Ramos (cell line): ENCODE results near the gene MITD1.
"Not testable (repeated sequence)": the region's sequence is repeated elsewhere in the genome, so short reads cannot be mapped to it uniquely, and the experiment has no call there.

Experiments
- in situ Hi-C: fragments of 300-500 bp; cut with MboI; formaldehyde crosslinking; loops from one replicate; pipeline ENCODE4 v1.14.3; 2022; ENCODE audit warnings: low sequenced_read_pairs; ENCODE audit not compliant: unreplicated experiment

Gene MITD1

GRCh38 chr2:99180755-99181623 is at the start of gene MITD1, which contains the start of gene MRPL30:
Gene MITD1, minus strand, starts transcription at chr2:99181058. Its CDS starts 77 bp downstream, at chr2:99180981.
Gene MRPL30, plus strand, starts transcription at chr2:99181184. Its CDS starts 5,020 bp downstream, at chr2:99186204.
- in situ Hi-C loops: loop anchor here (10.0 kb wide), 1 partner anchor 154 kb away; the partner anchor contains the start of genes EIF5B and TXNDC9

DNA sequence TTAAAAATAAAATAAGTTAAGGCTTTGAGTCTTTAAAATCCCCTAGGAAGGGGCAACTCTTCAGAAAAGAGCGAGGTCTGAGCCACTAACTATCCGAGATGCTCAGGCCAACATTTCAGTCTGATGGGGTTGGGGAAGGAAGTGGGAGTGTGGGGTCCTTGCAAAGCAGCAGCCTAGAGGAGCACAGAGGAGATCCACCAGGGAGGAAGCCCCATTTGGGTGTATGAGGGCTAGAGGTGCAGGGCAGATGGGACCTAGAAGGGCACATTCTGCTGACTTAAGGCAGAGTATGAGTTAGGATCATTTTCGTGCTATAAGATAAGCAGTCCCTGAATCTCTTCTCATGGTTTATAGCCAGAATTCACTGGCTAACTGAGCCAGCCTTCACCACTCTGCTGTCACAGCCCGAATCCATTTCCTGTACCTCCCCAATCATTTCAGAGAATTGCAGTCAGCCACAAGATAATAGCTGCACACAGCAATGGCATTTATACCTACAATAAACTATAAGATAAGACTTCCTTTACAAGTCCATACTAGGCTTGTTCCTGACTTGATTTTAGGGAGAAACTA is 37.2 kb upstream of the MITD1 start:
- in situ Hi-C loops: no loop called here

DNA sequence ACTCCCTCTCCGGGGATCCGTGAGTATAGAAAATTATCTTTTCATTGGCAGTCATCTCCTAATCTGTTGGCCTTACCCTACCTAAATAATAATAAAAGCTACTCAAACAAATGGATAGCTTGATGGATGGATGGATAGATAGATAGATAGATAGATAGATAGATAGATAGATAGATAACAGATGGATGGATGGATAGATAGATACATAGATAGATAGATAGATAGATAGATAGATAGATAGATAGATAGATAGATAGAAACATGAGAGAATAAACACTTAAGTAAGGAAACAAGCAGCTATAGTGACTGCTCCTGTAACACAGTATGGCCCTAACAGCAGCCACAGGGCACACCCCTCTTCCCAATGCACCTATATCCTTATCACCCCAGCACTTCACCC is 35.2 kb upstream of the MITD1 start:
- in situ Hi-C loops: no loop called here

DNA sequence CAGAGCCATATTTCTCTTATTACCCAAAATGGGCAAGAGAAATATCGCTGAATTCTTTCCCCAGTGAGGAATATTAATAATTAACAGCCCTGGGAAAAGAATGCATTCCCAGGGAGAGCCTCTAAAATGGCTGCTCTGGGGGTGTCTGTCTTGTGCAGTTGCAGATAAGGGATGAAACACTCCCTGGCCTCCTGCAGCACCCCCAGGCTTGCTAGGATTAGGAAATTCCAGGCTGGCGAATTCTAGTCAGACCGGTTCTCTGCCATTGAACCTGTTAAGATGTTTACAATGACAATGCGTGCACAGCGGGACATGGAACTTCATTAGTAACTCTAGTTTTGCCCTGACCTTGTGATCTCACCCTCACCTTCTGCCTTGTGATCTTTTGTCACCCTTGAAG is 24.6 kb upstream of the MITD1 start:
- in situ Hi-C loops: no loop called here

GRCh38 chr2:99201959-99202678 is 21.3 kb upstream of the MITD1 start:
- in situ Hi-C loops: no loop called here

GRCh38 chr2:99200076-99200800 is 19.4 kb upstream of the MITD1 start:
- in situ Hi-C loops: no loop called here

GRCh38 chr2:99198103-99198841 is 17.4 kb upstream of the MITD1 start:
- in situ Hi-C loops: no loop called here

DNA sequence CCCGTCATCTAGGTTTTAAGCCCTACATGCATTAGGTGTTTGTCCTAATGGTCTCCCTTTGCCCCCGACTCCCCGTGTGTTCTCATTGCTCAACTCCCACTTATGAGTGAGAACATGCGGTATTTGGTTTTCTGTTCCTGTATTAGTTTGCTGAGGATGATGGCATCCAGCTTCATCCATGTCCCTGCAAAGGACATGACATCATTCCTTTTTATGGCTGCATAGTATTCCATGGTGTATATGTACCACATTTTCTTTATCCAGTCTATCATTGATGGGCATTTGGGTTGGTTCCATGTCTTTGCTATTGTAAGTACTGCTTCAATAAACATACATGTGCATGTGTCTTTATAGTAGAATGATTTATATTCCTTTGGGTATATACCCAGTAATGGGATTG is 11.5 kb upstream of the MITD1 start:
- in situ Hi-C loops: not testable (repeated sequence)

- in situ Hi-C loops: no loop called here
These were observed 9.7 kb upstream of the MITD1 start for GRCh38 chr2:99190548-99190947.

DNA sequence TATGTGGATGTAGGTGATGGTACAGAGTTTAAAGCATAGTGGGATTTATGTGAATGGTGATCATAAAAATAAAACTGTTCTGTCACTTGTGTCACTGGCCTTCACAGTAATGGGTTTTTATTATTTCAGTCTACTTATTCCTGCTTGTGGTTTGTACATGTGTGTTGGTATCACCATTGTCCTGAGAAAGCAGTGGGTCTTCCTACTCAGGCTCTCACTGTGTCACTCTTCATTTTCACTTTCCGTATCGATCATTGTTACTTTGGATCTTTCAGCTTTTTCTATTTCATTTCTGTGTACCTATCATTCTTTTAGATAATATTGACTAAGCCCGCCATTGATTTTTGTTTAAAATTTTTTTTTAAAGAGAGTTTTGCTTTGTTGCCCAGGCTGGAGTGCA is 7.5 kb upstream of the MITD1 start:
- in situ Hi-C loops: loop anchor here (10.0 kb wide), 1 partner anchor 146 kb away; the partner anchor contains the start of genes EIF5B and TXNDC9

DNA sequence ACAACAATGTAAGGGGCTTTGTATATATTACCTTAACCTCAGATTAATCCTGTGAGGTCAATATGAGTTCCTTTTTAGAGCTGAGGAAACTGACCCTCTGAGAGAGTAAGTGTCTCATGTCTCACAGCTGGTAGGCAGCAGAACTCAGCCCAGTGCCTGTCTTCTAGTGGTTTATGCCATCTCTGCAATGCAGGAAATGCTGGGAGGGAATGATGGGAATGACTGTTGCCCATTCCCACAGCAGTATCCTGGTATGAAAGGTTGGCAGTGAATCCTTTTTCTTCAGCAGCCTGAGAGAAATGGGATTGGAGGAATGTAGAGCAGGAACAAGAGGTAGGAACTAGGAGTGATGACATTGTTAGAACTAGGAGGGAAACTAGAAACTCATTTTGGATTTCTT is 6.2 kb upstream of the MITD1 start:
- in situ Hi-C loops: loop anchor here (10.0 kb wide), 1 partner anchor 148 kb away; the partner anchor contains the start of genes EIF5B and TXNDC9

- in situ Hi-C loops: loop anchor here (10.0 kb wide), 1 partner anchor 150 kb away; the partner anchor contains the start of genes EIF5B and TXNDC9
These were observed 4.0 kb upstream of the MITD1 start for GRCh38 chr2:99184811-99185210.

DNA sequence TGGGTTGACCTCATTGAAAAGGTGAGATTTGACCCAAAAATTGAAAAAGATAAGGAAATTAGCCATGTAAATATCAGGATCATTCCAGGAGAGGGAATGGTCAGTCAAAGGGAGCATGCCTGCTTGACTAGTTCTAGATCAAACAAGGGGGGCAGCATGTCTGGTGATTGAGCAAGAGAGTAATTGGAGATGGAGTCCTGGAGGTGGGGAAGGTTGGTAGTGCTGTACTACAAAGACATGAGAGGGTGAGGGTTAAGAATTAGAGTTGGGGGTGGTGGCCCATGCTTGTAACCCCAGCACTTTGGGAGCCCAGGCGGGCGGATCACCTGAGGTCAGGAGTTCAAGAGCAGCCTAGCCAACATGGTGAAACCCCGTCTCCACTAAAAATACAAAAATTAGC is 2.2 kb upstream of the MITD1 start:
- in situ Hi-C loops: loop anchor here (10.0 kb wide), 1 partner anchor 152 kb away; the partner anchor contains the start of genes EIF5B and TXNDC9

GRCh38 chr2:99181624-99182000 is 754 bp upstream of the MITD1 start:
- in situ Hi-C loops: loop anchor here (10.0 kb wide), 1 partner anchor 153 kb away; the partner anchor contains the start of genes EIF5B and TXNDC9

DNA sequence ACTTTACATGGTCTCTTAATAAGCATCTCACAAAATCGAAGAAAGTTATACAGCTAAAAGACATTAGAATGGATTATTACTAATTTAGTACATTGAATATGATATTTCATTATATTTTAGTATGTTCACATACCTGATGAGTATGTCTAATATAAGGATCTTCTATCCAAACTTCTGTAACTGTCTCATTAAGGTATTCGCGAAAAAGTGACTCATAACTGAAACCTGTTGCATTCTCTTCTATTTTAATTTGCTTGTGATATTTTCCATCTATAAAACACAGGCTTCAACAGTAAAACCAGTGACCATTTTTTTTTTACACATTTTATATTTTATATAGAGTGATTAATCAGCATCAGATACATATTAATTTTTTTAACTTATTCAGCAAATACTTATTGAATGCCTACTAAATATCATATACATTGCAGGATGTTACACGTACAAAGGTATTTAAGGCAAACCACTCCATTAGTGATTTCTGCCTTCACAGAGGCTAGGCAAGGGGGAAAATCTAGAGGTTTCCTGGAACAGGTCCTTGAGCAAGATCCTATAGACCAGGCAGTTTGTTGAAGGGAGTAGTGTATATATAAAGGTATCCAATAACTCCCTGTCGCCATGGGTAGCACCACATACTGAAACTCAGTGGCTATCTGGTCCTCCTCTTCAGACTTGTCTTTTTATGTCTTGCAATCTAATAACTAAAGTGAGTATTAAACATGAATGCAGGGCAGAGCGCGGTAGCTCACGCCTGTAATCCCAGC is 9.3 kb downstream of the MITD1 start:
- in situ Hi-C loops: loop anchor here (25.0 kb wide), 1 partner anchor 316 kb away; the partner anchor contains the start of gene REV1

DNA sequence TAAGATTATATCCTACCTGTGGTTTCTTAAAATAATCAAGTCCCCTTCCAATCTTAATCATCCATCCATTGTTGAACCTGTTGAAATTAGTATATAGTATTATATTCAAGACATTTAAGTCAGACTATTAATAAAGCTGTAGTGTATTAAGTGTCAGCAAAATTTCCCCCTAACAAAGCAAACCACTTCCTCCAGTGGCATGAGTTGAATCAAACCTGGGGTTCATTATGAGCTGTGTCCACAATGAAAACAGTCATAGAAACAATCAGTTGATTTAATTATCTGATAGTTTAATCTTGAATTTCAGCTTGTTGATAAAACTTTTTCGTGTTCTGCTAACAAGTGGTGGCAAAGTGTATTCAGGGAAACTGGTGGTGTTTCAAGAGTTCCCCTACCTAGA is 11.3 kb downstream of the MITD1 start:
- in situ Hi-C loops: loop anchor here (25.0 kb wide), 1 partner anchor 318 kb away; the partner anchor contains the start of gene REV1

DNA sequence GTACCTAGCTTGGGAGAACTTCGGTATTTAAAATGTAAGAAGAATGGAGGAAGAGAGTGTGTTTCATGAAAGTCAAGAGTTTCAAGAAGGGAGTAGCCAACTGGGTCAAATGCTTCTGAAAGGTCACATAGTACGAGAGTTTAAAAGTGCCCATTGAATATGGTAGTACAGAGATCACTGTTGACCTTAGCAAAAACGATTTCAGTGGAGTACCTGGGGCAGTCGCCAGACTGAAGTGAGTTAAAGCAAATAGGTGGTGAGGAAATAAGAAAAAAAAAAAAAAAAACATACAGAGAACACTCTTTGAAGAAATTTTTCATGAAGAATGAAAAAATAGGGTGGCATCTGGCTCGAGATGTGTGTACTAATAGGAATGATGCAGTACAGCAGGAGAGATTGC is 14.6 kb downstream of the MITD1 start:
- in situ Hi-C loops: loop anchor here (25.0 kb wide), 1 partner anchor 321 kb away; the partner anchor contains the start of gene REV1

DNA sequence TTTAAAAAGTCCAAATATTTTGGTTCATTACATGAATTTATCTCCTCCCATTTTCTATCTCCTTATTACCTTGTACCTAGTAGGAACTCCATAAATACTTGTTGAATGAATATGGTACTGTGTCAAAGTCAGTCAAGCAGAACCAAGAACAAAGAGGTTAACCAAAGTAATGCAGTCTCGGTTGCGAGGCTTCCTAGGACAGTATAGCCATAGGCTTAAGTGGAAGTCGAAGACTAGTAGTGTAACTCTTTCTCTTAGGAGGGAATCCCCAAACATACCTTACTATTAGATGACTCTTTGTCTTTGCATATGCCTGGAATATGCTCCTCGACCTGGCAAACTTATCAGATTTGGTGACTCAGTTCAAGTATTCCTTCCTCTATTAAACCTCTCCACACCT is 21.3 kb downstream of the MITD1 start:
- in situ Hi-C loops: loop anchor here (25.0 kb wide), 1 partner anchor 328 kb away; the partner anchor contains the start of gene REV1
